BLaER1 (cell line): Measurements from ENCODE around the gene SVIL.

ENCODE experiments used
- H3K27ac ChIP-seq: shearing (Covaris generic); formaldehyde crosslinking; 2 replicates; pipeline ENCODE4 v1.8.1; 2022
- H3K27me3 ChIP-seq: shearing (Covaris generic); formaldehyde crosslinking; 2 replicates; pipeline ENCODE4 v1.8.1; 2022
- H3K36me3 ChIP-seq: shearing (Covaris generic); formaldehyde crosslinking; 2 replicates; pipeline ENCODE4 v1.8.1; 2022
- H3K4me1 ChIP-seq: shearing (Covaris generic); formaldehyde crosslinking; 2 replicates; pipeline ENCODE4 v1.8.1; 2022
- H3K4me2 ChIP-seq: shearing (Covaris generic); formaldehyde crosslinking; 2 replicates; pipeline ENCODE4 v1.8.1; 2022
- H3K4me3 ChIP-seq: shearing (Covaris generic); formaldehyde crosslinking; 2 replicates; pipeline ENCODE4 v1.8.1; 2022
- H3K9ac ChIP-seq: shearing (Covaris generic); formaldehyde crosslinking; 2 replicates; pipeline ENCODE4 v1.8.1; 2022
- H3K9me3 ChIP-seq: shearing (Covaris generic); formaldehyde crosslinking; 2 replicates; pipeline ENCODE4 v1.8.1; 2022
- H4K20me1 ChIP-seq: shearing (Covaris generic); formaldehyde crosslinking; 2 replicates; pipeline ENCODE4 v1.8.1; 2022
- Cebpa-rat ChIP-seq: shearing (Covaris generic); IDR thresholded peaks from 2 replicates; pipeline ENCODE4 v1.8.1; 2022

SVIL gene

GRCh38 chr10:29414501-29414900 is 220.3 kb downstream of the SVIL start:
- Histone ChIP-seq H3K36me3 (no peaks in the 10 kb centered on the region), H3K27ac (no peak overlapping the region), H3K4me1 (no peaks in the 10 kb centered on the region), H3K4me2 (no peak overlapping the region), H3K27me3 (no peaks in the 10 kb centered on the region), H3K9me3 (peaks cover 6% of the 10 kb centered on the region), H3K9ac (no peak overlapping the region), H4K20me1 (no peaks in the 10 kb centered on the region), H3K4me3 (no peak overlapping the region)
- TF ChIP-seq Cebpa-rat = no peak

DNA sequence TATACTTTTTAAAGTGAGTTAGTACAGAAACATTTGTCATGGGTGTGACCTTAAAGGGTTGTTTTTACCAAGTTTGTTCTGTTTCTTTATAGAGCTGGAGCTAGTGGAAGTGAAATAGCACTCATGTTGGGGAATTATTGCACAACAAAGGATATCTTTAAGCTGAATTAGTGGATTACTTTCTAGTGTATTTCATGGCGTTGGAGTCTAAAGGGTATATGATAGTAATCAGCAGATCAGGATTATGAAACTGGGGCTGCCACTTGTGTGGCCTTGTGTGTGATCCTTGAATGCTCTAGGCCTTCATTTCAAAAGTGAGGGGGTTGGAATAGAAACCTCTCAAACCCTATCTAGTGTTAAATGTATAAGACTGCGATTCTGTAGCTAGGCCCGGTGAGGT is 222.3 kb downstream of the SVIL start:
- Histone ChIP-seq H3K9me3 (peaks cover 27% of the 10 kb centered on the region), H3K27me3 (no peaks in the 10 kb centered on the region), H3K36me3 (no peaks in the 10 kb centered on the region), H3K9ac (no peak overlapping the region), H3K4me1 (no peaks in the 10 kb centered on the region), H3K27ac (no peak overlapping the region), H3K4me2 (no peak overlapping the region), H4K20me1 (no peaks in the 10 kb centered on the region), H3K4me3 (no peak overlapping the region)
- no peak for TF ChIP-seq Cebpa-rat

DNA sequence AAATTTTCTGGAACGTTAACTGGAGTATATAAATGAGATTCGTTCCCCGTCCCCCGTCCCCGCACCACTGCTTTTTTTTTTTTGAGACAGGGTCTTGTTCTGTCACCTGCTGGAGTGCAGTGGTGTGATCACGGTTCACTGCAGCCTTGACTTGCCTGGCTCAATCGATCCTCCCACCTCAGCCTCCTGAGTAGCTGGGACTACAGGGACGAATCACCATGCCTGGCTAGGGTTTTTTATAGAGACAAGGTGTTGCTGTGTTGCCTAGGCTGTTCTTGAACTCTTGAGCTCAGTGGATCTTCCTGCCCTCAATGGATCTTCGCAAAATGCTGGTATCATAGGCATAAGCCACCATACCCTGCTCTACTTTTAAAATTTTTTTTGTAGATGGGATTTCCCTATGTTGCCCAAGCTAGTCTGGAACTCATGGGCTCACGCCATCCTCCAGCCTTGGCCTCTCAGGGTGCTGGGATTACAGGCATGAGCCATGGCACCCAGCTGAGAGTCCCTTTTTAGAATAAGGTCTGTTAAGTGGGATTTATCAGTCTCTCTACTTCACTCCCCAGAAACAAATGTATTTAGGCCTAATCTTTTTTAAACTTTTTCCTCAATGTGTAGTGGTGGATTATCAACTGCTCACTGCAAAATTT is 223.0 kb downstream of the SVIL start:
- no peak overlapping the region for H3K27ac ChIP-seq

GRCh38 chr10:29409241-29410054 is 225.3 kb downstream of the SVIL start:
- peak overlapping the region; percentile 64 for H3K4me2 ChIP-seq
- no peaks in the 10 kb centered on the region for H4K20me1 ChIP-seq
- no peaks in the 10 kb centered on the region for H3K4me1 ChIP-seq
- peak overlapping the region; percentile 75 for H3K9ac ChIP-seq
- no peaks in the 10 kb centered on the region for H3K36me3 ChIP-seq
- H3K27me3 ChIP-seq = no peaks in the 10 kb centered on the region
- H3K4me3 ChIP-seq = peak overlapping the region; percentile 74
- TF ChIP-seq Cebpa-rat = no peak
- peaks cover 45% of the 10 kb centered on the region for H3K9me3 ChIP-seq
- peak overlapping the region; percentile 37; the same call in 1 of the 2 replicates for H3K27ac ChIP-seq

More for the DNA sequence above, 223.0 kb downstream of the SVIL start:
- H3K4me1 ChIP-seq = no peaks in the 10 kb centered on the region
- no peaks in the 10 kb centered on the region for H3K27me3 ChIP-seq
- no peaks in the 10 kb centered on the region for H4K20me1 ChIP-seq
- H3K4me3 ChIP-seq = no peak overlapping the region
- H3K9ac ChIP-seq = no peak overlapping the region
- peaks cover 33% of the 10 kb centered on the region for H3K9me3 ChIP-seq
- no peaks in the 10 kb centered on the region for H3K36me3 ChIP-seq
- H3K4me2 ChIP-seq = no peak overlapping the region
- TF ChIP-seq Cebpa-rat = no peak

GRCh38 chr10:29408847-29409240 is 225.9 kb downstream of the SVIL start:
- peaks cover 45% of the 10 kb centered on the region for H3K9me3 ChIP-seq
- H3K4me3 ChIP-seq = peak overlapping the region; percentile 74
- H3K9ac ChIP-seq = no peak overlapping the region
- TF ChIP-seq Cebpa-rat = no peak
- H3K36me3 ChIP-seq = no peaks in the 10 kb centered on the region
- H4K20me1 ChIP-seq = no peaks in the 10 kb centered on the region
- no peaks in the 10 kb centered on the region for H3K4me1 ChIP-seq
- no peaks in the 10 kb centered on the region for H3K27me3 ChIP-seq
- H3K4me2 ChIP-seq = peak overlapping the region; percentile 64
- H3K27ac ChIP-seq = no peak overlapping the region
